SJCRH30 (cell line): ENCODE results near the gene NAPA. TPM values are rescaled to one million over a fixed set of nuclear protein-coding genes. Genes with fewer than 3 reads are reported as not detected.
A peak's percentile ranks its signal among the peaks of the same experiment; 100 is the strongest.

Experiments used
- DNase-seq, 2 experiments: peaks; one replicate each; pipeline ENCODE4 v3.0.0-alpha.2; 2015 to 2020
- H3K27ac ChIP-seq: fragments of 250-450 bp; sonication (Bioruptor Pico); 2 replicates; pipeline ENCODE4 v1.5.1; 2020; ENCODE audit warnings: mild to moderate bottlenecking, moderate library complexity
- H3K27me3 ChIP-seq: fragments of 250-450 bp; sonication (Bioruptor Pico); 2 replicates; pipeline ENCODE4 v1.5.1; 2020; ENCODE audit warnings: mild to moderate bottlenecking, moderate library complexity
- H3K36me3 ChIP-seq: fragments of 250-450 bp; sonication (Bioruptor Pico); 2 replicates; pipeline ENCODE4 v1.5.1; 2020; ENCODE audit warnings: mild to moderate bottlenecking, moderate library complexity
- H3K4me1 ChIP-seq: fragments of 250-450 bp; sonication (Bioruptor Pico); 2 replicates; pipeline ENCODE4 v1.5.1; 2020; ENCODE audit warnings: mild to moderate bottlenecking, moderate library complexity
- H3K4me3 ChIP-seq: fragments of 250-450 bp; sonication (Bioruptor Pico); 2 replicates; pipeline ENCODE4 v1.5.1; 2020; ENCODE audit warnings: mild to moderate bottlenecking, moderate library complexity
- H3K9me3 ChIP-seq: fragments of 250-450 bp; sonication (Bioruptor Pico); replicated peaks from 2 replicates; pipeline ENCODE4 v1.5.1; 2020; ENCODE audit warnings: mild to moderate bottlenecking, moderate library complexity
- total RNA-seq: library from RNA; depleted of rRNA; stranded (reverse); fragments of >200 nt; shearing (Covaris generic); gene quantifications from 2 replicates; pipeline ENCODE4 v1.2.3, GENCODE V29; 2014

Gene NAPA
- total RNA-seq, 1 experiment from 2014 or later: 77.0 TPM

- Histone ChIP-seq H3K4me3 (no peak overlapping the region), H3K27me3 (peaks cover 7% of the 10 kb centered on the region; the same call in 1 of the 2 replicates), H3K4me1 (no peaks in the 10 kb centered on the region), H3K27ac (no peak overlapping the region), H3K36me3 (no peaks in the 10 kb centered on the region), H3K9me3 (no peaks in the 10 kb centered on the region)
- no peak for DNase-seq
Measured at GRCh38 chr19:47475465-47475864, 39.4 kb downstream of the NAPA start.

- Histone ChIP-seq H3K4me3 (no peak overlapping the region), H3K27me3 (peaks cover 28% of the 10 kb centered on the region), H3K9me3 (no peaks in the 10 kb centered on the region), H3K4me1 (no peaks in the 10 kb centered on the region), H3K36me3 (no peaks in the 10 kb centered on the region), H3K27ac (no peak overlapping the region)
- no peak for DNase-seq
Measured at GRCh38 chr19:47473336-47473735, 41.5 kb downstream of the NAPA start.

GRCh38 chr19:47471733-47472457, 43.0 kb downstream of the NAPA start, which contains the start of gene SLC8A2:
Gene SLC8A2 (minus strand): TSS chr19:47471893. CDS start chr19:47466403, 5,490 bp downstream.
- no peaks in the 10 kb centered on the region for H3K36me3 ChIP-seq
- H3K27ac ChIP-seq: no peak within 1 kb of the TSS
- DNase-seq: peak; percentile 86 to 87
- no peak within 1 kb of the TSS for H3K4me3 ChIP-seq
- no peaks in the 10 kb centered on the region for H3K4me1 ChIP-seq
- H3K9me3 ChIP-seq: no peaks in the 10 kb centered on the region
- H3K27me3 ChIP-seq: peaks cover 32% of the 10 kb centered on the region

DNA sequence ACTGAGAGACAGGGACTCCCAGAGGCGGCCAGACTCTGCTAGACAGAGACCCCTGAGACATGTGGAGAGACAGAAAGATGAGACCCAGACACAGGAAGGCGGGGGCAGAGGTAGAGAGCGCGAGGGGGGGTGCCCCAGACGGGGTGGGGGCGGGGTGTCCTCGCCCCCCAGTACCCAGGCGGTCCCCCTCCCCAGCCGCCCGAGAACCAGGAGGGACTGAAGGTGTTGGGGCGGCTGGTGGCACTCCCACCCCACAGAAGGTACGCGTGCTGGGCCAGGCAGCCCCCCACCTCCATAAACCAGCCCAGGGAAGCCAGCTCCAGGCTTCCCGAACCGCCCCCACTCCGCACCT, 43.5 kb downstream of the NAPA start:
- no peak for DNase-seq
- no peak overlapping the region for H3K27ac ChIP-seq
- H3K4me3 ChIP-seq: no peak overlapping the region
- H3K4me1 ChIP-seq: no peaks in the 10 kb centered on the region
- H3K36me3 ChIP-seq: no peaks in the 10 kb centered on the region
- H3K27me3 ChIP-seq: peaks cover 32% of the 10 kb centered on the region
- no peaks in the 10 kb centered on the region for H3K9me3 ChIP-seq

DNA sequence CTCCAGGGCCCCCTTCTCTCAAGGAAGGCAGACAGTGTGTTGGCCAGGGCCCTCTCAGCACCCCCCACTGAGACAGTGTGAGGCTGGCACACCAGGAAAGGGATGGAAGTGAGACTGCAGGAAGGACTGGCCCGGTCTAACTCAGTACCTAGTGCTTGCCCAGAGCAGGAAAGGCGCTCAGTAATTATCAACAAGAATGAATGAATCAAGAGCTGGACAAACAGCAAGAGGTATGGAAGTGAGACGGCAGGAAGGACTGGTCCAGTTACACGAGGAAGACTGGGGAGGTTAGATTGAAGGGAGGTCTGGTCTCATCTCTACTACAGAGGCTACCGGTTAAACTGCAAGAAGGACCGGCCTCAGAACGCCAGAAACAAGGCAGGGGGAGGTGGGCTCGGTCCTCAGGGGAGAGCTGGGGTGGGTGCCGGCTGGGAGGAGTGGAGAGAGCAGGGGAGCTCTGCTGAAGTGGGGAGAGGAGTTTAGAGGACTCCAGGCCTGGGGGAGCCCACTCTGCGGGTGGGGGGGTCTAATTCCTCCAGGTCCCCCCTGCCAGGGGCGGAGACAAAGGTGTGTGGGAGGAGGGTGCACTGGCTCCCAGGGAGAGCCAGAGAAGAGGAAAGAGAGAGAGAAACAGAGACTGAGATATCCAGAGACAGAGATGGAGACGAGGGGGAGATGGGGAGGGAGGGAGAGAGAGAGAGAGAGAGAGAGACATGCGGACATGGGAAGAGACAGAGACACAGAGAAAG, 44.2 kb downstream of the NAPA start:
- H3K27ac ChIP-seq: no peak overlapping the region
- no peak for DNase-seq
- no peaks in the 10 kb centered on the region for H3K4me1 ChIP-seq
- no peak overlapping the region for H3K4me3 ChIP-seq
- peaks cover 32% of the 10 kb centered on the region for H3K27me3 ChIP-seq
- H3K36me3 ChIP-seq: no peaks in the 10 kb centered on the region
- no peaks in the 10 kb centered on the region for H3K9me3 ChIP-seq

GRCh38 chr19:47469719-47470118, 45.1 kb downstream of the NAPA start:
- Histone ChIP-seq H3K36me3 (no peaks in the 10 kb centered on the region), H3K4me1 (no peaks in the 10 kb centered on the region), H3K27ac (no peak overlapping the region), H3K4me3 (no peak overlapping the region), H3K9me3 (no peaks in the 10 kb centered on the region), H3K27me3 (peaks cover 32% of the 10 kb centered on the region)
- DNase-seq: no peak

- H3K27ac ChIP-seq: no peak overlapping the region
- no peaks in the 10 kb centered on the region for H3K4me1 ChIP-seq
- no peaks in the 10 kb centered on the region for H3K9me3 ChIP-seq
- H3K4me3 ChIP-seq: no peak overlapping the region
- H3K36me3 ChIP-seq: no peaks in the 10 kb centered on the region
- peaks cover 32% of the 10 kb centered on the region for H3K27me3 ChIP-seq
- DNase-seq: no peak
Measured at GRCh38 chr19:47469363-47469700, 45.5 kb downstream of the NAPA start.

GRCh38 chr19:47467914-47468313, 46.9 kb downstream of the NAPA start:
- no peaks in the 10 kb centered on the region for H3K9me3 ChIP-seq
- H3K27me3 ChIP-seq: peaks cover 32% of the 10 kb centered on the region
- no peak overlapping the region for H3K4me3 ChIP-seq
- DNase-seq: no peak
- no peaks in the 10 kb centered on the region for H3K4me1 ChIP-seq
- H3K27ac ChIP-seq: no peak overlapping the region
- no peaks in the 10 kb centered on the region for H3K36me3 ChIP-seq

- no peak overlapping the region for H3K27ac ChIP-seq
- DNase-seq: no peak
- no peaks in the 10 kb centered on the region for H3K36me3 ChIP-seq
- H3K27me3 ChIP-seq: peaks cover 29% of the 10 kb centered on the region
- no peaks in the 10 kb centered on the region for H3K9me3 ChIP-seq
- no peak overlapping the region for H3K4me3 ChIP-seq
- H3K4me1 ChIP-seq: no peaks in the 10 kb centered on the region
Measured at GRCh38 chr19:47465957-47466356, 48.9 kb downstream of the NAPA start.

DNA sequence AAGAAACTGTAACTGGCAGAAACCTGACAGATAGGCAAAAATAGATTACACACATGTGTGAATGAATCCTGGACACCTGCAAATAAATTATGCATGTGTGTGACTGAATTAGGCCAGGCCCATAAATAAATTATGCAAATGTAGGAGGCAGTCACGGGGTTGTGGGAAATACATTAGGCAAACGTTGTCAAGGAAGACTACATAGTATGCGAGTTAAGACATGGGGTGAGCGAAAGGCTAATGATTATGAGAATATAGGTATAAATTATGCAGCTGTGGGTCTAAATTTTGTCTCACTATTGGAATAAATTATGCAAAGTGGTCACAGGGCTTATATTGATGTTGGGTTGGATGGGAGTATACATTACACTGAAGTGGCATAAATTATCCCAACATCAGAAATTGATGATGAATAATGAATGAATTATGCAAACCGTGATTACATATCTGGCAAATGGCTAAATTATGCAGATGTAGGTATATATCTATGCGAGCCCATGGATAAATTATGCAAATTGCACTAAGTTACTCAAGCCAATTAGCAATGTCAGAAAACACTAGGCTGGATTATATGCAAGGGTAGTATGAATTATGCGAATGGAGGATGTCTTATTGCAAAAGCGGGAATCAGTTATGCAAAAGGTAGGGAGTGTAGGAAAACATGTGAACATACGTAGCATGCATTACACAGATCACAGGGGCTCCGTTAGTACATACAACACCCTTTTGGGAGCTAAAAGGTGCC, 50.0 kb downstream of the NAPA start:
- no peak for DNase-seq
- Histone ChIP-seq H3K27me3 (peaks cover 18% of the 10 kb centered on the region), H3K36me3 (no peaks in the 10 kb centered on the region), H3K4me1 (no peaks in the 10 kb centered on the region), H3K9me3 (no peaks in the 10 kb centered on the region), H3K27ac (no peak overlapping the region), H3K4me3 (no peak overlapping the region)

GRCh38 chr19:47461876-47462275, 53.0 kb downstream of the NAPA start:
- H3K27me3 ChIP-seq: no peaks in the 10 kb centered on the region; the same call in 1 of the 2 replicates
- DNase-seq: no peak

DNA sequence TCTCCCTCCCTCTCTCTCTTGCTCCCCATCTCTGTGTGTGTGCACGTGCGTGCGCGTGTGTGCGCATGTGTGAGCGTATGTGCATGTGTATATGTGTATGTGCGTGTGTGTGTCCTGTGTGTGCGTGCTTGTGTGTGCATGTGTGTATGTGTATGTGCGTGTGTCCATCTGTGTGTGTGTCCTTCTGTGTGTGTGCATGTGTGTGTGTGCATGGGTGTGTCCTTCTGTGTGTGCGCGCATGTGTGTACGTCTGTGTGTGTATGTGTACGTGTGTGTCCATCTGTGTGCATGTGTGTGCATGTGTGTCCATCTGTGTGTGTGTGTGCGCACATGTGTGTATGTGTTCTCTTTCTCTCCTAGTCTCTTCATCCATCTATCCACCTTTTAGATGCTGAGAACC, 55.4 kb downstream of the NAPA start:
- H3K9me3 ChIP-seq: no peaks in the 10 kb centered on the region
- no peak overlapping the region for H3K4me3 ChIP-seq
- no peak overlapping the region for H3K27ac ChIP-seq
- no peaks in the 10 kb centered on the region for H3K4me1 ChIP-seq
- H3K27me3 ChIP-seq: no peaks in the 10 kb centered on the region; the same call in 1 of the 2 replicates
- no peak for DNase-seq
- no peaks in the 10 kb centered on the region for H3K36me3 ChIP-seq

More at GRCh38 chr19:47461876-47462275, 53.0 kb downstream of the NAPA start:
- Histone ChIP-seq H3K36me3 (no peaks in the 10 kb centered on the region), H3K27ac (no peak overlapping the region), H3K4me1 (no peaks in the 10 kb centered on the region), H3K4me3 (no peak overlapping the region), H3K9me3 (no peaks in the 10 kb centered on the region)

GRCh38 chr19:47458672-47459071, 56.2 kb downstream of the NAPA start:
- no peak overlapping the region for H3K27ac ChIP-seq
- H3K9me3 ChIP-seq: no peaks in the 10 kb centered on the region
- no peak for DNase-seq
- no peaks in the 10 kb centered on the region for H3K36me3 ChIP-seq
- no peak overlapping the region for H3K4me3 ChIP-seq
- no peaks in the 10 kb centered on the region for H3K27me3 ChIP-seq
- no peaks in the 10 kb centered on the region for H3K4me1 ChIP-seq

GRCh38 chr19:47456721-47457474, 58.0 kb downstream of the NAPA start:
- Histone ChIP-seq H3K9me3 (no peaks in the 10 kb centered on the region), H3K27me3 (no peaks in the 10 kb centered on the region), H3K27ac (no peak overlapping the region), H3K4me3 (no peak overlapping the region), H3K4me1 (no peaks in the 10 kb centered on the region), H3K36me3 (no peaks in the 10 kb centered on the region)
- DNase-seq: no peak
